GM12891 (cell line): ENCODE measurements around the gene SLIT1.

Source experiments
- DNase-seq: peaks from one replicate; pipeline ENCODE4 v3.0.0; 2011; ENCODE audit warnings: low spot score; ENCODE audit not compliant: insufficient read length
- FAIRE-seq: peaks from 2 replicates; lab custom pipeline; 2011; peaks lifted over from hg19 to GRCh38; lab: Jason Lieb, UNC
- PAX5 ChIP-seq: IDR thresholded peaks from 2 replicates; pipeline ENCODE4 v1.6.1; 2011; ENCODE audit warnings: low read length, moderate library complexity, mild to moderate bottlenecking; ENCODE audit not compliant: insufficient read depth, severe bottlenecking
- POLR2A ChIP-seq: IDR thresholded peaks from 2 replicates; pipeline ENCODE4 v1.6.1; 2011; ENCODE audit warnings: low read depth, low read length, control low read depth
- POLR2AphosphoS5 ChIP-seq: IDR thresholded peaks from 2 replicates; pipeline ENCODE4 v1.6.1; 2011; ENCODE audit warnings: low read depth, low read length, control low read depth
- POU2F2 ChIP-seq: IDR thresholded peaks from 2 replicates; pipeline ENCODE4 v1.6.1; 2011; ENCODE audit warnings: low read depth, mild to moderate bottlenecking, control low read depth, low read length, moderate library complexity
- SPI1 ChIP-seq: IDR thresholded peaks from 2 replicates; pipeline ENCODE4 v1.6.1; 2011; ENCODE audit warnings: low read depth, low read length, control low read depth
- TAF1 ChIP-seq: IDR thresholded peaks from 2 replicates; pipeline ENCODE4 v1.6.1; 2011; ENCODE audit warnings: low read depth, low read length, control low read depth

The SLIT1 gene

DNA sequence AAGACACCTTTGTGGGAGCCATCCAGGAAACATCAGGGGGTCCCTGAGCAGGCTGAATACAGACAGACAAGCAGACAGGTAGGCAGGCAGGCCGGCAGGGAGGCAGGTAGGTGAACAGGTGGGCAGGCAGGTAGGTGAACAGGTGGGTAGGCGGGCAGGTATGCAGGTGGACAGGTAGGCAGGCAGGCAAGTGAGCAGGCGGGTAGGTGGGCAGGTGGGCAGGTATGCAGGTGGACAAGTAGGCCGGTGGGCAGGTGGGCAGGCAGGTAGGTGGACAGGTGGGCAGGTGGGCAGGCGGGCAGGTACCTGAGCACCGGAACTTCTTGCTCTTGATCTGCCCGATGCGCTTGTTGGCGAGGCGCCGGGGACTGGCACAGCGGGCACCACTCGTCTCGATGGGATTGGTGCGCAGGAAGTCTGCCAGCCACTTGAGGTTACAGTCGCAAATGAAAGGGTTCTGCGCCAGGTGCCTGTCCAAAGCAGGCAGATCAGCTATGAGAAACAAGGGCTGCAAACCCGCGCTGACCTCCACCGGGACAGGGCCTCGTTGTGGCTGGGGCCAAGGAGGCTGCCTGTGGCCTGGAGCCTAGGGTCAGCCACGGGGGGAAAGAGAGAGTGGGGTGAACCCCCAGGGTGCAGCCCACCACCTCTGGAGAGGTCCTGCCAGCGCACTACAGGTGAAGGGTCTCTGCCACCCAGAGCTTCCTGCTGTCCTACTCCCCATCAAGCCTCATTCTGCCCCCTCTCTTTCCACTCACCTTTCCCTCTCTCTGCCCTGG lies 136.9 kb downstream of the SLIT1 start:
- DNase-seq (no peak), FAIRE-seq (no peak)
- TF ChIP-seq TAF1 (no peak), POLR2AphosphoS5 (no peak)

- TF ChIP-seq TAF1 (no peak), POLR2AphosphoS5 (no peak), SPI1 (no peak), POU2F2 (no peak), POLR2A (no peak), PAX5 (no peak)
- FAIRE-seq = no peak
Observed at GRCh38 chr10:97047788-97048187, 138.0 kb downstream of the SLIT1 start.

GRCh38 chr10:97047083-97047736 lies 138.5 kb downstream of the SLIT1 start:
- TF ChIP-seq POLR2AphosphoS5 (no peak), TAF1 (no peak), PAX5 (no peak), POU2F2 (no peak), POLR2A (no peak), SPI1 (no peak)
- no peak for FAIRE-seq
- DNase-seq = no peak

More at GRCh38 chr10:97047788-97048187, 138.0 kb downstream of the SLIT1 start:
- no peak for DNase-seq

GRCh38 chr10:97046456-97047082 lies 139.2 kb downstream of the SLIT1 start:
- FAIRE-seq = no peak
- no peak for DNase-seq
- TF ChIP-seq POLR2A (no peak), TAF1 (no peak), POU2F2 (no peak), PAX5 (no peak), POLR2AphosphoS5 (no peak), SPI1 (no peak)

DNA sequence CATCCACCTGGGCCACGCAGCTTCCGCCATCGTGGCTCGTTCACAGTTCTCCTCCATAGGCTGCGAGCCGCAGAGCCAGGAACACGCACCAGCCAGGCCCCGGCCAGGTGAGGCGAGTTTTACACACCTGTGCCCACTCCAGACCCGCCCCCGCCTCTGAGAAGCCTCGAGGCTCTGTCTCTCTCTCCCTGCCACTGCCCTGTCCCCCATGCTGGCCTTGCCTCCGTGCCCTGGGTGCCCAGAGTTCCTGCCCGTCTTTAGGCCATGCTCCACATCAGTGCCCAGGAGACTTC lies 142.2 kb downstream of the SLIT1 start:
- FAIRE-seq (no peak), DNase-seq (no peak)
- no peak for TF ChIP-seq POLR2AphosphoS5
- TF ChIP-seq POU2F2 = no peak
- no peak for TF ChIP-seq SPI1
- no peak for TF ChIP-seq POLR2A
- no peak for TF ChIP-seq TAF1
- no peak for TF ChIP-seq PAX5

DNA sequence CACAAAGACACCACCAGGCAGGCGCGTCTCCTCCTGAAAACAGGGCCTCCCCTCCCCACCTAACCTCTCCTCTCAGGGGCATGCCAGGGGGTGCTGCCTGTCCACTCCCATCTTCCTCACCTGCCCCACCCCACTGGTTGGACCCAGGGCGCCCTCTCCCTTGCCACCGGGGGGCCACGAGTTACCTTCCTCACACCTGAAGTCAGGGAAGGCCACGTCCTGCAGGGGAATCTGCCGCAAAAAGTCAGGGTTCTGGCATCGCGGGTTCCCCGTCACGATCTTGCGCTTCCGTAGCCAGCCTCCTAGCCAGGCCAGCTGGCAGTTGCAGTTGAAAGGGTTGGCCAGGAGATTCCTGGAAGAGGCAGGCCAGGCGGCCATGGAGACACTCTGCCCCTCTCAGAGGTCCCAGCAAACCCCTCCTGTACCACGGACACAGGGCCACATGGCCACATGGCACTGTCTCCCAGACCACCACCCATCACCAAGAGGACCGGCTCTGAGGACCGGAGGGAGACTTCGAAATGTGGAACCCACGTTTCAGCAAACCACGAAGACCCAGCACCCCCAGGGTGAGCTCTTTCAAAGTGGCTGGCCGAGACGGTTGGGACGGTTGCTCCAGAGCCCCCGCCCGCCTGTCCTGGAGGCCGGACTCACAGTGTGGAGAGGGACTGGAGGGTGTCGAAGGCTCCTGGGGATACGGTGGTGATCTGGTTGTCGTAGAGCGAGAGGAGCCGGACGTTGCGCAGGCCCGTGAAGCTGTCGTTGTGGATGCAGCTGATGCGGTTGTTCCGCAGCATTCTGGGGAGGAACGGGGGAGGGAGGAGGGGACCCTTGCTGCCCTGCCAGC lies 142.8 kb downstream of the SLIT1 start:
- DNase-seq (no peak), FAIRE-seq (no peak)
- TF ChIP-seq POLR2AphosphoS5 = no peak
- TF ChIP-seq POLR2A = no peak
- TF ChIP-seq TAF1 = no peak
- TF ChIP-seq POU2F2 = no peak
- TF ChIP-seq PAX5 = no peak
- no peak for TF ChIP-seq SPI1

DNA sequence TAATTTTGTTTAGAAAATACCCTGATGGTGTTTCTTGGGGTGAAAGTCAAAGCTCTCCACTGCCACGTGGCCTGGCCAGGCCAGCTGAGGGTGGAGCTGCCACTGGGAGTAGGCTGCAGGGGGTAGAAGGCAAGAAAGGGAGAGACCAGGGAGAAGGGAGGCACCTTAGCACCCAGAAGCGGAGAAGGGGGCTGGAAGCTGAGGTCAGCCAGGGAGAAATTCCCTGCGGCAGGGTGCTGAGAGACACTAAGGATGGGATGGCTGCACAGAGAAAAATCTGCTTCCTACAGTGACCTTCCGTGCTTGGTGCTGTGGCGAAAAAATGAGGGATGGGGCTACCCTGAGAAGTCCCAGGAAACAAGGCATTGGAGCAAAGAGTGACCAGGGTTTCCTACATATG lies 143.7 kb downstream of the SLIT1 start:
- no peak for TF ChIP-seq TAF1
- no peak for TF ChIP-seq POLR2AphosphoS5
- TF ChIP-seq POLR2A = no peak
- no peak for TF ChIP-seq SPI1
- TF ChIP-seq POU2F2 = no peak
- TF ChIP-seq PAX5 = no peak
- FAIRE-seq = no peak
- DNase-seq = no peak

DNA sequence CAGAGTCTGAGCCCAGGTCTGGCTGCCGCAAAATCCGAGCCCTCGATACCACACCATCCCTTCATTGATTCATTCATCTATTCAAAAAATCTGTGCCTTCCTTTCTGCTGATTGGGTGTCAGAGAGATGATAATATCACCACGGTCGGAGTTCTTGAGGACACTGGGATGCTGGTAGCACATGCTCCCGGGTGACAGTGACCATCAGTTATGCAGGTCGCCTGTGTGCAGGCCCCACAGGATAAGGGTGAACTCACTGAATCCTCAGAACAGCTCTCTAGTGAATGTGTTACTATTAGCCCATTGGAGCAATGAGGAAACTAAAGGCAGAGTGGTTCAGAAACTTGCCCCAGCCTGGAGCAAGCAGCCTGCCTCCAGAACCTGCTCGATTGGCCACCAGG lies 145.1 kb downstream of the SLIT1 start:
- no peak for FAIRE-seq
- no peak for DNase-seq
- no peak for TF ChIP-seq POLR2A
- no peak for TF ChIP-seq POU2F2
- no peak for TF ChIP-seq TAF1
- TF ChIP-seq PAX5 = no peak
- no peak for TF ChIP-seq POLR2AphosphoS5
- no peak for TF ChIP-seq SPI1

- no peak for DNase-seq
- no peak for TF ChIP-seq POLR2A
- no peak for TF ChIP-seq SPI1
- no peak for TF ChIP-seq TAF1
- no peak for TF ChIP-seq POU2F2
- TF ChIP-seq POLR2AphosphoS5 = no peak
- no peak for FAIRE-seq
Observed at GRCh38 chr10:97040248-97040584, 145.5 kb downstream of the SLIT1 start.
